GM23248 (cell line): ENCODE results near the gene BAIAP2.

Experiments
- EZH2 ChIP-seq: fragments of 200-600 bp; sonication (generic); IDR thresholded peaks from 2 replicates; pipeline ENCODE4 v1.6.1; 2018; ENCODE audit warnings: antibody characterized with exemption, mild to moderate bottlenecking; ENCODE audit not compliant: insufficient read depth, poor library complexity, severe bottlenecking
- EZH2phosphoT487 ChIP-seq: fragments of 200-600 bp; sonication (generic); IDR thresholded peaks from 2 replicates; pipeline ENCODE4 v1.6.1; 2018; ENCODE audit warnings: antibody characterized with exemption, moderate library complexity, mild to moderate bottlenecking, low read depth; ENCODE audit not compliant: insufficient read depth

DNA sequence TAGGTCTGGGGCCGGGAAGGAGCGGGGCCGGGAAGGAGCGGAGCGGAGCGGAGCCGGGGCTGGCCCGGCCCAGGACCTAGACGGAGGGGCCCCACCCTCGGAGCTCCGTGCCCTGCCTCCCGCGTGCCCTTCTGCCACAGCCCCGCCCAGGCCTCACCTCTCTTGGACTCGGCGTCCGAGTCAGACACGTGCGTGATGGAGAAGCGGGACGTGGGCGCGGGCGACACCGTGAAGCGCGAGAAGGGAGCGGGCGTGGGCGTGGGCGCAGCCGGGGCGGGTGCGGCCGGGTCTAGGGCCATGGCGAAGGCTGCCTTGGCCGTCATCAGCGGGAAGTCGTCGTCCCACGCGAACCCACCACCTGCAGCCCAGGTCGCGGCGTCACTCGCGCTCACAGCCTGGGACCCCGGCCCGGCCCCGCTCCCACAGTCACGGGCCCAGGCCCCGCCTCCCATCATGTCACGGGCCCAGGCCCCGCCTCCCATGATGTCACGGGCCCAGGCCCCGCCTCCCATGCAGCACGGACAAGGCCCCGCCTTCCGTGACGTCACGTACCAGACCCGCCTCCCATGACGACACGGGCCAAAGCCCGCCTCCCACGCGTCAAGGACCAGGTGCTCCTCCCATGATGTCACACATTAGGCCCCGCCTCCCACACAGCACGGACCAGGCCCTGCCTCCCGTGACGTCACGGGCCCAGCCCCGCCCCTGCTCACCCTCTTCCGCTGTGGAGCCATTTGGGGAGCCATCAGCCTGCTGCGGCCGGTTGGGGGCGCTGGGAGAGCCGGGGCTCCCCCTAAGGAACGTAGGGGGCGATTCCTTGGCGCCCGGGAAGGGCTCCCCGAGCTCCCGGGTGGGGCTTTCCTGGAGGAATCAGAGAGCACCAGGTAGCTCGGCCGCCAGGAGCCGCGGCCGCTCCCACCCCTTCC, 84.5 kb downstream of the BAIAP2 start:
- no peak for TF ChIP-seq EZH2
- TF ChIP-seq EZH2phosphoT487, result no peak
